Measurements from ENCODE around the gene TUT4.

- TF ChIP-seq CTCF (IDR thresholded peaks at IDR 0.05) (no peak), POLR2A (IDR thresholded peaks at IDR 0.05) (no peak)
Measured at GRCh38 chr1:52588027-52588426, 35.1 kb upstream of the TUT4 start.

All from breast epithelium (tissue), 3 donors.